Kidney epithelial cell (primary cell): ENCODE data around the gene YAP1. TPM values are rescaled to one million over a fixed set of nuclear protein-coding genes. Genes with fewer than 3 reads are reported as not detected.

Experiments
- DNase-seq: peaks from one replicate; pipeline ENCODE4 v3.0.0-alpha.2; 2010; ENCODE audit warnings: low read depth
- H3K27me3 ChIP-seq: 2 replicates; pipeline ENCODE4 v1.6.0; 2011; ENCODE audit warnings: low read length; ENCODE audit not compliant: control insufficient read depth, insufficient read depth
- H3K36me3 ChIP-seq: 2 replicates; pipeline ENCODE4 v1.5.1; 2011; ENCODE audit warnings: low read length; ENCODE audit not compliant: control insufficient read depth, insufficient read depth
- H3K4me3 ChIP-seq: 2 replicates; pipeline ENCODE4 v1.5.1; 2011; ENCODE audit warnings: low read depth, mild to moderate bottlenecking, control low read depth, low read length
- CTCF ChIP-seq: IDR thresholded peaks from 2 replicates; pipeline ENCODE4 v1.5.1; 2011; ENCODE audit warnings: mild to moderate bottlenecking, moderate library complexity, low read length, control low read depth, inconsistent platforms; ENCODE audit not compliant: insufficient read depth, poor library complexity, severe bottlenecking
- total RNA-seq: library from RNA; depleted of rRNA; stranded (reverse); fragments of >200 nt; gene quantifications from 2 replicates; pipeline ENCODE4 v1.2.3, GENCODE V29; 2015

YAP1 gene
- total RNA-seq, 1 donor from 2014 or later, result 94.4 TPM

- no peak for DNase-seq
- no peaks in the 10 kb centered on the region for H3K27me3 ChIP-seq
- no peak overlapping the region for H3K4me3 ChIP-seq
- no peaks in the 10 kb centered on the region for H3K36me3 ChIP-seq
- no peak for TF ChIP-seq CTCF
Observed at GRCh38 chr11:102220728-102221467, 110.7 kb downstream of the YAP1 start.

GRCh38 chr11:102223859-102224258 is 113.6 kb downstream of the YAP1 start:
- Histone ChIP-seq H3K4me3 (no peak overlapping the region), H3K27me3 (no peaks in the 10 kb centered on the region), H3K36me3 (no peaks in the 10 kb centered on the region)
- no peak for DNase-seq
- TF ChIP-seq CTCF, result no peak

GRCh38 chr11:102225689-102226568 is 115.7 kb downstream of the YAP1 start:
- peak; percentile 87 for DNase-seq
- no peaks in the 10 kb centered on the region for H3K27me3 ChIP-seq
- no peak overlapping the region for H3K4me3 ChIP-seq
- H3K36me3 ChIP-seq, result no peaks in the 10 kb centered on the region
- no peak for TF ChIP-seq CTCF

GRCh38 chr11:102226702-102227490 is 116.6 kb downstream of the YAP1 start:
- no peak overlapping the region for H3K4me3 ChIP-seq
- no peaks in the 10 kb centered on the region for H3K27me3 ChIP-seq
- no peak for TF ChIP-seq CTCF
- H3K36me3 ChIP-seq, result no peaks in the 10 kb centered on the region
- DNase-seq, result peak; percentile 25

GRCh38 chr11:102229510-102230123 is 119.4 kb downstream of the YAP1 start:
- H3K27me3 ChIP-seq, result no peaks in the 10 kb centered on the region
- DNase-seq, result no peak
- TF ChIP-seq CTCF, result no peak
- H3K36me3 ChIP-seq, result no peaks in the 10 kb centered on the region
- no peak overlapping the region for H3K4me3 ChIP-seq
